GM21447 (cell line): ENCODE results near the gene GLYATL1.

ENCODE experiments used
- ATAC-seq: cut with Tn5 transposase; IDR thresholded peaks from one replicate; pipeline ENCODE4 v1.9.1; 2021; ENCODE audit not compliant: unreplicated experiment

Gene GLYATL1

DNA sequence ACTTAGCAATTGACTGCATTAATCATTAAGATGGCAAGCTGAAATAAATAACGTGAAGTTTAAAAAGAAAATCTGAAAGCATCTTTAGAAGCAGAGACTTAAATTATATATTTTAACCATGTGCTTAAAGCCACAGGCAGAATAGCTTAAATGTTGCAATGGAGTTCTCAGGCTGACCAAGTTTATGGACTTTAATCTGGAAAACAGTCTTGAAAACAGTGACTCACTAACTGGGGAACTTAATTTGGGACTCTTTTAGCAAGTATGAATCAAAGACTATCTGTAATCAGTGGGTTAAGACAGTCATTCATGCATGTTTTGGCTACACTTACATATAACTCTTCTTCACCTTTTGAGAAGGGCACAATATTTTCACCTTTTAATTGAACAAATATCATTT lies 12.6 kb upstream of the GLYATL1 start:
- ATAC-seq, result no peak

DNA sequence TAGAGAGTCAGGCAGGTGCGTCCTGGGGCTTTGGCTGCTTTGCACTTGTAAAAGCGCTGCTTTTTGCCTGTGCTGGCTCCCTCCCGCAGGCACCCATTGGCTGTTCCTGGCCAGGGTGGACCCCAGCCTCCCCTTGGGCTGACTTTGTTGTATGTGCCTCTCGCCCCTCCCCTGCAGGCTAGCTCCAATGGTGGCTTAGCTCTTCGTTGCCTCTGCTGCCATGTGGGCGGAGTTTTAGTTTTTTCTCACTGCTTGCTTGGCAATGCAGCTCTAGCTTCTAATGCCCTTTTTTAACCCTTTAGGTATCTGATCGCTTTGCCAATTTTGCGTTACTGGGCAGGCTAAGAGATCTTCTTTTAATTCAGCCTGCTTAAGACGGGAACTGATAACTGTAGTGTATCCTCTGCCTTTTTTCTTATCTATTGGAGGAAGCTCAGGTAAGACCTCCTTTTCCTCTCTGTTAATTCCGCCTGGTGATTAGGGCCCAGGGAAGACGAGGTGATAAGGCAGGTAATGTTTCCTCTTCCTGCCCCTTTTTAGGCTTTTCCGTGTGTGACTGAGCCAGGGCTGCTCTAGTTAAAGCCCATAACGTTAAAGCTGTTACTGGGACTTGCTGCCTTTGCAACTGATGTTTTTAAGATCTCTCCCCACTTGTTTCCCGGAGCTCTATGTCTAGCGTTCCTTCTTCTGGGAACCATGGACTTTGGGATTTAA lies 11.7 kb upstream of the GLYATL1 start:
- no peak for ATAC-seq

- no peak for ATAC-seq
Observed at GRCh38 chr11:58928107-58928499, 11.2 kb upstream of the GLYATL1 start.

GRCh38 chr11:58928691-58929090 lies 10.6 kb upstream of the GLYATL1 start:
- no peak for ATAC-seq

- no peak for ATAC-seq
Observed at GRCh38 chr11:58930926-58931325, 8.4 kb upstream of the GLYATL1 start.

- no peak for ATAC-seq
Observed at GRCh38 chr11:58933661-58934060, 5.6 kb upstream of the GLYATL1 start.

DNA sequence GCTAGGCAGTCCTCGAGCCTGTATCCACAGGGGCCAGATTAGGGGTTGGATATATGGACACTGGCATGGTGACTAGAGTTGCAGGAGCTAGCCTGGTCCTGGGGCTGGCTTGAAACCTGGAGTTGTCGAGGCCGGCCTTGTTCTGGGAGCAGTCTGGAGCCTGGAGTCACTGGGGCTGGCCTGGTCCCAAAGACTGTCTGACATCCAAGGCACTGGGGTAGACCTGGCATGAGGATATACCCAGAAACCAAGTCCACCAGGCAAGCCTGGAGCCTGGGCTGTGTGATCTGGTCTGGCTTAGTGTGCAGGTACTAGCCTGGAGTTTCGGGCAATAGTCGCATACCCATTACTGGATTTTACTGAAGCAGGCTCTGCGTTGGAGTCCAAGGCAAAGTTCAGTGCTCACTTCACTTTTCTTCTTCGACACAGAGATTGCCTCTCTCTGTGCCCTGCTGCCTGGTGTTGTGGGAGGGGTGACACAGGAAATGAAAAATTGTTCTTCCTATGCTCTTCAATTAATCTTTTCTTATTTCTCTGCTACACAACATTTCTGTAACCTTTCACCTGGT lies 4.3 kb upstream of the GLYATL1 start:
- no peak for ATAC-seq

- no peak for ATAC-seq
Observed at GRCh38 chr11:58938398-58938797, 890 bp upstream of the GLYATL1 start.

GRCh38 chr11:58940028-58940427 lies 740 bp downstream of the GLYATL1 start:
- no peak for ATAC-seq

- ATAC-seq, result no peak
Observed at GRCh38 chr11:58941838-58942237, 2.5 kb downstream of the GLYATL1 start.

GRCh38 chr11:58945663-58946062 lies 6.4 kb downstream of the GLYATL1 start:
- ATAC-seq, result no peak

- ATAC-seq, result no peak
Observed at GRCh38 chr11:58949184-58949583, 9.9 kb downstream of the GLYATL1 start.

DNA sequence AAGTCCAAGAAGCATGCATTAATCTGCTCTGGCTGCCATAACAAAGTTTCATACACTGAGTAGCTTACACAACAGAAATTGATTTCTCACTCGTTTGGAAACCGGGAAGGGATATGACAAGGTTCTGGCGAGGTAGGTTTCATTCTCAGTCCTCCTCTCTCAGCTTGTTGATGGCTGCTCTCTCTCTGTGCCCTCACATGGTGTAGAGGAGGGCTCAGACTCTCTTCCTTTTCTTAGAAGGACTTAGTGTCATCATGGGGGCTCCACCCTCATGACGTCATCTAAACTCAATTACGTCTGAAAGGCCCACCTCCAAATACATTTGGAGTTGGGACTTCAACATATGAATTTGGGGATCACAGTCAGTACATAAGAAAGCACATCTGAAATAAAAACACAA lies 18.6 kb downstream of the GLYATL1 start:
- no peak for ATAC-seq

DNA sequence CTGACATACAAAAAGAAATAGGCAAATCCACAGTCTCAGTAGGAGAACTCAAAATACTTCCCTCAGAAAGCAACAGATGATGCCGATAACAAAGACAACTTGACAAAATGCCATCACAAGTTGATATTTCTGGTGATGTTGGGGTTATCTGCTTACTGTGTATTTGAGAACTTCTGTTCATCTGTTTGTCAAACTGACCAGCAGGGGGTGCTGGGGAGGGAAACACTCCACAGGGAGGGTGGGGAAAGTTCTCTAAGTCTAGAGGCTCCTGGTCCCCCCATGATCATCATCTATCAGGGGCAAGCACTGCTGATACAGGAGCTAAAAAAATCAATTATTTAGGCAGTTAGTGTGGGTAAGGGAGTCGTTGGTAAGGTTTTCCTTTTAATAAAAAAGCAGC lies 19.2 kb downstream of the GLYATL1 start:
- ATAC-seq, result peak; percentile 67

DNA sequence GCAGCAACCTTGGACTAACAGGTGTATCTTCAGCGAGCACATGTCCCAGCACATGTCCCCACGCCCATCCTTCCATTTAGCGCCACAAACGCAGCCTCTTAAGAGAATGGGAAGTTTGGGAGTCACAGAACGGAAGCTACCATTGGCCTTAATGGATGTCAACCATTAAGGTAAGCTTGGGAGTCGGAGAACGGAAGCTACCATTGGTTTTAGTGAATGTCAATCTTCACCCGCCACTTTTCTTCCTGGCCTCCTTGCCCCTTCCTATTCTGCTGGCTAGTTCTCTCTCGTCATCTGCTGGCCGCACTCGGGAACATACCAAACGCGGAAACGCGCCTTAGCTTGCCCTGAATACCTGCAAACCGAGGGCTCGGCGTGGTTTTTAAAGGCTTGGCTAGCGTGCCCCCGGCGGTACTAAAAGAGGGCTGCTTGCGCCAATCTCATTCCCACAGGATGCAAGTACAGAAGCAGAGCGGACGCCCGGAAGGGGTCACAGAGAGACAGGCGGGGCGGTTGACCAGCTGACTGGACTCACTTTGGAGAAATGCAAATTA lies 24.3 kb downstream of the GLYATL1 start:
- ATAC-seq, result no peak

DNA sequence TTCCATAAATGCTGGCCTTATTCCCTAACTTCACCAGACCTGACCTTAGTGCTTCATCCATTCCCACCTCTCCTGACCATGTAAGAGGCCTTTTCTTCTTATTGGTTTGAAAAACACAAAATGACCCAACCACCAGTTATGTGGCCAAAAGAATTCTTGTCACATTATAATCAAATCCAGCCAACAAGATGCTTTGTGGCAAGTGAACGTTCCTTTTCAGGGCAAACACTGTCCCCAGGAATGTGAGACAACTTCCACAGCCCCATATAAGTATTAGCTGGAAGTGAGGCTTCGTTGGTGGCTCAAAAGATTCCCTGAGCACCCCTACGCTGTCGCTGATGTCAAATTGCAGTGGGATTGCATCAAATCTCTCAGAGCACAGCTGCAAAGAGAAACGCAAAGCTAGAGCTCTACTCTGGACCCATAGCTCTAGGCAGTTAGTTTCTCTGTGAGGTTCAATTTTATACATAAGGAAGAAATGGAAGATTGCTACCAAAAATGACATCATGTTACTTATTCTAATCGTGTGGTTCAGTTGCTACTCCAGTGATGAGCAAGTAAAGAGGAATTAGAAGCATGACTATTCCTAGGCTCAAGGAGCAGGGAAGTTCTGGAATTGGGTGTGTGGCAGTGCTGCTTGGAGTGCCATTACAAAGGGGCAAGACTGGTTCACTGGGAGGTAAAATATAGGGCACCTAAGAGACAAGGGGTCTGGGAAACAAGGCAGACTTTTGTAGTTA lies 26.1 kb downstream of the GLYATL1 start:
- ATAC-seq, result no peak

GRCh38 chr11:58968251-58968711 lies 29.0 kb downstream of the GLYATL1 start:
- ATAC-seq, result no peak

DNA sequence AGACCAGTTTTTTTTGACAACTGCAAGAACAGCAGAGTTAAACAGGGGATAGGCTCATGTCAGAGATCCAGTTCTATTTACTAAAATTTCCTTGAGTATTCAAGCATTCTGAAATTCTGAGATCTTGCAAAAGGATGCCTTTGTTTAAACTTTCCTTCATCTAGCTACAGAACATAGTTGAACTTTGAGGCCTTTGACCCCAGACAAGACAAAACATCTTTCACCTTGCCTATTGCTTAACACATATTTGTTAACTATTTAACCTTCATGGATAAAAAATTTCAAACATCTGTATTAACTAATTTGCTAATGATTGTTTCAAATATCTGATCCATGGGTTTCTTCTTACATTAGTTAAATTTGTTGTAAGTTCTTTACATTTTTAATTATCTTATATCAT lies 38.2 kb downstream of the GLYATL1 start:
- ATAC-seq, result no peak

- ATAC-seq, result no peak
Observed at GRCh38 chr11:58979222-58979621, 39.9 kb downstream of the GLYATL1 start.

DNA sequence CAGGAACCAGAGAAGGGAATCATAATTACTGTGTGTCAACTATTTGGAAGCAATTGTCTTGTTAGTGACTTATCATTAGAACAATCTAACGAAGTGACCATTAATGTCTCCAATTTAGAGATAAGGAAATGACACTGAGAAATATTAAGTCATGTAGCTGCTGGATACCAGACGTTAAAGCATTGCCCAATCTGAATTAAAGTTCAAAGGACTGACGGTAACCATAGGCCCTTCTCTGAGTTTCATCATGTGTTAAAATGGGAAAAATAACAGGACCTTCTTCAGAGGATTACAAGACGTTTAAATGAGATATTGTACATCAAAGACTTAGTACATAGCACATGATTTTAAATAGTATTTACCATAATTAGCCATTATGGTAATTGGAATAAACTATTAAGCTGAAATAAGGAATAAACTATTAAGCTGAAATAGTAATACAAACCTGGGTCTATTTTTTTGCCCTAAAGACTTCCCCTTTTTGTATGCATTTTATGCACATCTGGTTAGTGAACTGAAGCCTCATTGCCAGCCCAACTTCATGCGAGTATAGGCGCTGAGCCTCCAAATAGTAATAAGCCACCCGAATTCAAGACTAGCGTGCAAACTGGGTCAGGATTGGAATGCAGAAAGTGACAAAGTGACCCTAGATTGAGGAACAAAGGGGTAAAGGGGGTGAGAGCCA lies 41.0 kb downstream of the GLYATL1 start:
- ATAC-seq, result no peak

DNA sequence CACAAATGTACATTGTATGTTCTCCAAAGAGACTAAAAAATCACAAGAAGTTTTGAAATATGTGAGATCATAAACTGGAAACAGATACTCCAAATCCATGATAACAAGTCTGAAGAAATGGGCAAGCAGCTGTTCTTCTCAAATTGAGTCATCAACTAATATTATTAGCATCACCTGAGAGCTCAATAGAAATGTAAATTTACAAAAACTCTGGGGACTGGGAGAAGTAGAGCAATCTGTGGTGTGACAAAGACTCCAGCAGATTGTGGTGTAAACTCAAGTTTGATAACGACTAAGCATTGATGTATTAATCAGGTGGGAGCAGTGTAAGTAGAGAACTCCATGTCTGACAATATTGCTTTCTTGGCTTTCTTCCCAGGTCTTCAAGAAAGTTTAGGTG lies 53.2 kb downstream of the GLYATL1 start:
- ATAC-seq, result no peak
